ENCODE results near the gene MYRIP.
"Not testable (repeated sequence)": the region's sequence is repeated elsewhere in the genome, so short reads cannot be mapped to it uniquely, and the experiment has no call there.

The MYRIP gene

DNA sequence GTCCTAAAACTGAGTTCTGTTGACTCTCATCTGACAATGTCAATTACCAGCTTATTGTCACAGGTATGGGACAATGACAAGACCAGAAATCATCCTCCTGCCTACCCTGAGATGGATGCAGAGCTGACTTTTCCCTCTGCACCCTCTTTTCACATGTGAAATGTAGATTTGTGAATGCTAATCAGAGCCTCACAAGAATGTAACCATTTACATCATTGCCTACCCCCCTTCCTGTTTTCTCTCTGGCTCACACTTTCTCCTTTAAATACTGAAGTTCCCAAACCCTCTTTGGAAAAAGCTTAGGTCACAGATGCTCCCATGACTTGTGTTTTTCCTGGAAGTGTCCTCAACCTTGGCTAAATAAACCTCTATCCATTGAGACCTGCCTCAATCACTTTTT is 228.2 kb downstream of the MYRIP start:
- DNase-seq (ENCODE audit: low read depth) = no peak

DNA sequence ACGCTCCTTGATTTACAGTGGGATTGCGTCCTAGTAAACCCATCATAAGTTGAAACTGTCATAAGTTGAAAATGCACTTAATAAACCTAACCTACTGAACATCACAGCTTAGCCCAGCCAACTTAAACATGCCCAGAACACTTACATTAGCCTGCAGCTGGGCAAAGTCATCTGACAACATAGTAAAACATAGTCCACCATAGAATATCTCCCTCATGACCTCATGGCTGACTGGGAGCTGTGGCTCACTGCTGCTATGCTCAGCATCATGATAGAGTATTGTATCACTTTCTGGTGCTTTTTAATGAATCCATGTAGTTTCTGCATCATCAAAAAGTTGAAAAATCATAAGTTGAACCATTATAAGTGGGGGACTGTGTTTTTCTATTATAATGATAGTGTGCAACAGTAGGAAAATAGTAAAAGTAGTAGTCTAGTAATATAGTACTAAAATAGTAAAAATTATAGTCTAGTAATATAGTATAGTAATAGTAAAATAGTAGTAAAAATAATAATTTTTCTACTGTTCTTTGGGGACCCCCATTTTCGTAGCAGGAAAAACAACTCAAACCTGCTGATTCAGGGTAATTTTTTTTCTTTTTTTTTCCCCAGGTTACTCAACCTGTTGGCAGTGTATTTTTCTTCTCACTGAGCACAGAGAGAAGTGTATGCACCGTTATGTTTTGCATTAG is 233.5 kb downstream of the MYRIP start:
- DNase-seq (ENCODE audit: low read depth) = no peak

DNA sequence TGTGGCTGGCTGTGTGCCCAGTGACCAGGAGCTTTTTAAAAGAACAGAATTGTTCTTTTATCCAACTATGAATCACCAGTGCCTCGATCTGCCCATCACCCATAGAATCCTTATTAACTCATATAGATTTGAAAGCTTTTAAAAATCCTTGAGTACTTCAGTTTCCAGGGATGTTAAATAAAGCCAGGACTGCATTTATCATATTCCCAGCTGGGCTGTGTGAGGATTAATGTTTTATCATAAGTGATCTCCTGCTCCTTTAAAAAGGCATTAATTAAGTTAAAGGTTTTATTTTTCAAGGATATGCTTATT is 234.0 kb downstream of the MYRIP start:
- DNase-seq (ENCODE audit: low read depth) = no peak

DNA sequence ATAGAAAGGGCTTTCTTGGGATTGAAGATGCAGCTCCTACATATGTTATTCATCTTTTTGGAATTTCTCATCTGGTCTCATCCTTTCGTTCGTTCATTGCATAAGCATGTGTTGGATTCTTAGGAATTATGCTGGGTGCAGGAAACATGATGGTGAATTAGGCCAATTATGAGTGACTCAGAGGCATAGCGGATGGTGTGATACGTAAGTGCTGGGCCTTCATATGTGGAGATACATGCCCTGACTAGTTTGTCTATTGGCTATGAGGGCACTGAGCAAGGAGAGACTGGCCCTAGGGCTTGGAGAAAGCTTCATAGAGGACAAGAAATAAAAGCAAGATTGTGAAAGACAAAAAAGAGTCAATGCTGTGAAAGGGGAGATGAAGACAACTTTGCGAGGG is 235.1 kb downstream of the MYRIP start:
- no peak for DNase-seq (ENCODE audit: low read depth)

DNA sequence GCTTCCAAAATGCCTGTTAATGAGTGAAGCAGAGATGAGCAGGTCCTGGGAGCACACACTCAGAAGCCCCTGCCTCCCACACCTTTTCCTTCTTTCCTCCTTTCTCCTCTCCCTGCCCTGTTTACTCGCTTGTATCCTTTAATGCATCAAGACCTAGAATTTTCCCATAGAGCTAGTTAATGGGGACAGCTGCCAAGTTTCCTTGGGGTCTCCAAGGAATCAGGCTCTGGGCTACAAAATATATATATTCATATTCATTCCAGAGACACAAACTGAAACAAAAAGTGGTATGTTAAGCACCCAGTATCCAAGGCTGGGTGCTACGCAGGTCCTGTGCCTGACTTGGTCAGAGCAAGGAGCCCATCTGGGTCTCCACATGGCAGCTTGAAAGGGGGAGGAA is 235.6 kb downstream of the MYRIP start:
- no peak for DNase-seq (ENCODE audit: low read depth)

DNA sequence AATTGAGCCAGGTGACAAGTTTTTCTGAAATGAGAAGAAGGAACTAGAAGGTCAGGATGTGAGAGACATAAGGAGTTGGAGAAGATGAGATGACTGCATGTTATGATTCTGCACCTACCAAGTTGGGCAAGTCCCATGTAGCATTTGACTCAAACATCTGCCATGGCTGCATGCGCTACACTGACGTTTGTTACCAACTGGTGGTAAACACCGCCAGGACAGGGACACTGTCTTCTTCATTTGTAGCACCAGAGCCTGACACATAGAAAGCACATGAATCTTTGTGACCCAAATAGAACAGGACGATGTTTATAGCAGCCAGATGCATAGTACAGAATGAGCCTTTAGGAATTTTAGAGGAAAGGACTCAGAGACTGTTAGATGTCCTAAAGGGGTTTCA is 236.7 kb downstream of the MYRIP start:
- DNase-seq (ENCODE audit: low read depth) = no peak

DNA sequence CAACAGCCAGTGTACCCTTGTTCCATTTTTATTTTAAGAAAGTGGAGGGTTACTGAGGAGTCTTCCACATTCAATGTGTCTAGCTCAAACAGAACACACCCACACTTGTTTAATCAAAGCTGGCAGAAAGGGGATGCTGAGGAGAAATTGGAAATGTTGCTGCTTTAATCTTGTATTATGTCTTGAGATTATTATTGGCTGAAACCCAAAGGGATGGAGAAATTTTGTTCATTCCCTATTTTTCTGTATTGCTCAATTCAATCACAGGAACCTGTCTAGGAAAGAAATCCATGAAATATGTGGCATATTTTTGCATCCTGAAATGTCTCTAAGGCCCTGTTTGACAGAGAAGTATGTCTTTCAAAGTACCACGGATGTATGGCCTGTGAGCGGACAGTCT is 238.0 kb downstream of the MYRIP start:
- DNase-seq (ENCODE audit: low read depth) = no peak

DNA sequence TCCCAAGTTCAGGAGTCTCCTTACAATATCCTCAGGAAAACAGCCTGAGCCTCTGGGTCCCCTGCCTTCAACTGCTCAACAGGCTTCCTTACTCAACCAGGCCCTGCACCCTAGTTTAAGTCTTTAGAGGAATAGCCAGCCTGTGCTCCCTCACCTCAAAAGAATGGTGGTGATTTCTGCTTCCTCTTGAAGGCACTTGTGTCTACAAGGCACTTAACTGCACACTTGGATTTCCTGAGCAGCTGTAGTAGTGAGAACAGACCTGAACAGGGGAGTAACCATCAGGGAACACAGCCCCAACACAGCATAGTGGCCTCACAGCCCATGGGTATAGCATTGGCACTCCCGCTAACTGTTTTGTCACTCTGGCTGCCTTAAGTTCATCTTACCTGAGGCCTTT is 244.3 kb downstream of the MYRIP start:
- no peak for DNase-seq (ENCODE audit: low read depth)

DNA sequence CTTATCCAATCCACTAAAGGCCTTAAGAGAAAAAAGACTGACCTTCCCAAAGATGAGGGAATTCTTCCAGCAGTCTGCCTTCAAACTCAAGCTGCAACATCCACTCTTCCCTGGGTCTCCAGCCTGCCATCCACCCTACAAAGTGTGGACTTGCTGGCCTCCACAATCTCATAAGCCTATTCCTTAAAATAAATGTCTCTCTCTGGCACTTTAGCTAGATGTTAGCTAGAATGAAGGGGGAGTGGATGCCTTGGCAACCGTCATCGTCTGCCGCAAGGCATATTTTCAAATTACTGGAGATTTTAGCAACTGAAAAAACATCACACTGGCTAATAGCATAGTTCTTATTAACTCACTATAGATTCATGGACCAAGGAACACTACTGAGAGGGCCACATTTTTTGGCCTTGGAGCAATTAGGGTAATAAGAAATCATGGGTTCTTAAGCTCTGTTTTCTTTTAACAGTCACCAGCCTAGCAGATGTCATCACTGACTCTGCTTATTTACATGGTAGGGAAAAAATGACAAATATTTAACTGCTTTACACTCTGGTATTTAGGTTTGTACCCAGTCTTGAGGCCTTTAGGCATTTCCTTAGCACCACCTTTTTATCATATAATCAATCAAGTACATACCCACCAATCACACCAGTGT is 245.3 kb downstream of the MYRIP start:
- DNase-seq (ENCODE audit: low read depth) = no peak

DNA sequence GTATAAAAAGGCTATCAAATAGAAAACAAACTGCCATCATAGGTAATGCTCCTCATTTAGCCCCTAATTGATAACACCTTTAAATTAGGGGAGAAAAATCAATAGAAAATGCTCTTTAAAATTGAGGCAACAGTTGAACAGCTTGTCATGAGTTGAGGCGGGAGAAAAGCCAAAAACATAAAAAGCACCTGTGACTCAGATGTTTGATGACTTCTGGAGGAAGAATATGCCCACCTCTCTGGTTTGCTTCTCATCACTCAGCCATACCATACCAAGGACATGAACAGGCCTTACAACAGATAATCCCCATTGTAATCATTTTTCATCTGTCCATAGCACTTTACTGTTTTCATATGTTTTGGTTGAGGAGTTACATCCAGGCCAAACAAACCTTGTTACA is 246.0 kb downstream of the MYRIP start:
- DNase-seq (ENCODE audit: low read depth) = no peak

DNA sequence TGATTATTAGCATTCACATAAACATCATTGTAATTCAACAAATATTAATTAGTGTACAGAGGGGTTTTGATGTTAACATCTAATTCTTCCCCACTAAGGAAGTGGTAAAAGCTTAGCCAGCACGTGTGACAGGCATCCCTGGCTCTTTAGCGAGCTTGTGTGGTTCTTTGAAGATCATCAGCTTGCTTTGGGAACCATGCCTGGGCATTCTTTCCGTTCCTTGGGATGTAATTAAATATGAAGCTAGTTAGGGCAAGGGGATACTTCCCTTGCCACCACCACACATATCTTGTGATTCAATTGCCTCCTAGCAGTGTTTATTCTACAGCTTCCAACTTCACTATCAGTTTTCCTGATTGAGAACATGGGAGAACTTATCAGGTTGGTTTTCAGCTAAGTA is 246.5 kb downstream of the MYRIP start:
- DNase-seq (ENCODE audit: low read depth) = no peak

DNA sequence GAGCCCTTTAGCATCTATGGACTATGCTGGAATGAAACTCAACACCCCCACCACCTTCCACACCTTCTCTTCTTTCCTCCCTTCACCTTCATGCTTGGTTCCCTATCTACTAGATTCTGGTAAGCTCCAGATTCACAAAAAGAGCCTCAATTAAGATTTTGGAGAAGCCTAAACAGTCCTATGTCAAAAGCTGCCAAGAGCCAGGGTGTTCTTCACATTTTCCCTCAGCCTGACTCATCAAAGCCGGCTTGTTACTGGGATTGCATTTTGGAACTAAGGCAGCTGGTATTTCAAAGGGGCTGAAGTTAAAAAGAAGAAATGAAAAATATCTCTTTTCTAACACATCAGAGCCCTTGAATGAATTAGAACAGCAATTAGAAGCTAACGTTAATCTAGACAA is 247.7 kb downstream of the MYRIP start:
- DNase-seq (ENCODE audit: low read depth) = no peak

DNA sequence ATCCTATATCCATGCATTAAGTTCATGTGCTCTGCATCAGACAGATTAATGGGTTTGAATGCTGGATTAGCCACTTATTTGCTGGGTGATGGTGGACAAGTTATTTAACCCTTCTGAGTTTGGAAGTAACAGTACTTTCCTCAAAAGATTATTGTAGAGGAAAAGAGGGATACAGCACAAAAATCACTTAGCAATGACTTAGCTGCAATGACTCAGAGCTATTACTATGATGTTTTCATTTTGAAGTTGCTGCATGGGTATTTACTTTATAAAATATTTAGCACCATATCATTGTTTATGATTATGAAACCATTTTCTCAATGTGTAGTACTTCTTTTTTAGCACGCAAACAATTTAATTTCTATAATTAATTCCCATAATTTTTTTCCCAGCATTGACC is 248.4 kb downstream of the MYRIP start:
- DNase-seq (ENCODE audit: low read depth) = no peak

DNA sequence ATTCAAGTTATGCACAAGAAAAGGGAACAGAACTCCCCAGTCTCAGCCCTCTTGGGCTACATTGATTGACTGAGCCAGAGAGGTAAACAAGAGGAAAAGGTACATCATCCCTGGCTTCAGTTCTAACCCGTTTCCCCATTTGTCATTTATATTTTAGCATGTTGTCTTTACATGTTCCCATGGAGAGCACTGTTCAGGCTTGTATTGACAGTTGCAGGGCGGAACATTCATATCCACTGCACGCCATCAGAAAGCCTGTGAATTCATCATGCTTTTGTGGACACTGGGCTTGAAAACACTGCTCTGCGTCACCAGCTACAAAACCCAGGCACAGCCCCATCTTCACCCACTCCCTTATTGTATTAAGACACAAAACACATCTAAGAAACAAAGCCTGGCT is 259.2 kb downstream of the MYRIP start:
- no peak for DNase-seq (ENCODE audit: low read depth)

DNA sequence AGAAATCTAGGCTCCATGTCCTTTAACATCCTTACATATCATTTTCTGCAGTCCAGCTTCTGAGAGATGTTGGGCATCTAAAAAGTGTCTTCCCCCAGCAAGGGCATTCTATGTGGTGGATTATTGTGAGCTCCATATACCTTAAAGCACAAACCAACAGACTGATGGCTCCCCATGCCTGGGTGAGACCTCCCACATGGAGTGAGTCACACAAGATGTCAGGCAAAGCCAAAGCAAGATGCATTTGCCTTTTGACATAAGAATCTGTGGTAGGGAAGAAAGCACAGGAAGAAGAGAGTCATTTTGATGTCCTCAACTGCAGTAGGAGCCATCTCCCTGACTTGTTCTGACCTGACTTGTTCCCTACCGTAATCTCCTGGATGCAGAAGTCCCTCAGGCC is 261.4 kb downstream of the MYRIP start:
- no peak for DNase-seq (ENCODE audit: low read depth)

DNA sequence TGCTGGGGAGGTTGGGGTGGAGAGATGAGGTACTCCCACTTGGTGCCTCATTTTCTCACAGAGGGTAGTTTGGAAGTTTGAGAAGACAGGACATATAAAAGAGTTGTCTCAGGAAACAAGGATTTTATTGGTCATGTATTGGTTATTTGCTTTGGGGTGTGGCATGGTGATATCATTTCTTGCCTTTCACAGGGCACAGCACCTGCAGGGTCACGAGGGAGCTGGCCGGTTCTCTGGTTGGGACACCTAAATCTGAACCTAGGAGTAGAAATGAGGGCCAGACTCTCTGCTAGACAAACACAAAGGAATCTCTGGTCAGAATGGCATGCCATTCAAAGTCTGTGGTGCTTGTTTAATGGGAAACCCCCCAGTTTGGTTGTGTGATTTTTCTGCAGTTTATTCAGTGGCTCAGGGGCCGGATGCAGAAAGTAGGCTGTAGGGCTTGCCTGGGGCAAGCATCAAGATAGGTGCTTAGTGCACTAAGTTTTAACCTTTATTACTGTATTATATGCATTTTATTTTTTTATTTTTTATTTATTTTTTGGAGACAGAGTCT is 262.4 kb downstream of the MYRIP start:
- no peak for DNase-seq (ENCODE audit: low read depth)

DNA sequence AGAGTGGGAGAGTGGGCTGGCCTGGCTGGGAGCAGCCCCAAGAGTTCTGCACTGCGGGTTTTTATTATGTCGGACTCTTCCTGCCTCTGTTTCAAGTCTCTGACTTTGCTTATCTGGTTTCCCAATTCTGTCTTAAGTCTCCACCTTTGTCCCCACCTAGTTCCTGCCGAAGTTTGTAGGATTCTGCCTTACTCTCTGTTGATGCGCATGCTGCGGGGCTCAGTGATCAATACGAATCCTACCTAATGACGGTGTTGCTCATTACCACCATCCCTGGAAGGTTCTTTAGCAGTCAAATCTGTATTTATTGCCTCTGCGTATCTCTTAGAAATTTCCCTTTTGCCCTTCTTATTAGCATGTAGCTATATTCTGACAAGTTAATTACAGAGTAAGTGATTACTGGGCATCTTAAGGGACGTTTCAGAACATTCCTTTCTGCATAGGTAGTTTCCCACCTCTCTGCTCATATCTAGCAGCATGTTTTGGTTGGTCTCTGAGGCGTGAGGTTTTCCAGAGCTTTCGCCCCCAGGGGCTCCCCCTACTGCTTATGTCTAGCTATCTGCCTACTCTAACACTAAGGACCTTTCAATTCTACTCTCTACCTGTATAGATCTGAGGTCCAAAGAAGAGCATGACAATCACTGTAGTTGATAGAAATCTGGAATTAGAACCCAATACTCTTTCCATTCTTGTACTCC is 264.1 kb downstream of the MYRIP start:
- no peak for DNase-seq (ENCODE audit: low read depth)

DNA sequence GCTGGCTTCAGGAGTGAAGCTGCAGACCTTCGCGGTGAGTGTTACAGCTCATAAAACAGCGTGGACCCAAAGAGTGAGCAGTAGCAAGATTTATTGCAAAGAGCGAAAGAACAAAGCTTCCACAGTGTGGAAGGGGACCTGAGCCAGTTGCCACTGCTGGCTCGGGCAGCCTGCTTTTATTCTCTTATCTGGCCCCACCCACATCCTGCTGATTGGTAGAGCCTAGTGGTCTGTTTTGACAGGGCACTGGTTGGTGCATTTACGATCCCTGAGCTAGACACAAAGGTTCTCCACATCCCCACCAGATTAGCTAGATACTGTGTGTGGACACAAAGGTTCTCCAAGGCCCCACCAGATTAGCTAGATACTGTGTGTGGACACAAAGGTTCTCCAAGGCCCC is 267.7 kb downstream of the MYRIP start:
- DNase-seq (ENCODE audit: low read depth) = not testable (repeated sequence)

DNA sequence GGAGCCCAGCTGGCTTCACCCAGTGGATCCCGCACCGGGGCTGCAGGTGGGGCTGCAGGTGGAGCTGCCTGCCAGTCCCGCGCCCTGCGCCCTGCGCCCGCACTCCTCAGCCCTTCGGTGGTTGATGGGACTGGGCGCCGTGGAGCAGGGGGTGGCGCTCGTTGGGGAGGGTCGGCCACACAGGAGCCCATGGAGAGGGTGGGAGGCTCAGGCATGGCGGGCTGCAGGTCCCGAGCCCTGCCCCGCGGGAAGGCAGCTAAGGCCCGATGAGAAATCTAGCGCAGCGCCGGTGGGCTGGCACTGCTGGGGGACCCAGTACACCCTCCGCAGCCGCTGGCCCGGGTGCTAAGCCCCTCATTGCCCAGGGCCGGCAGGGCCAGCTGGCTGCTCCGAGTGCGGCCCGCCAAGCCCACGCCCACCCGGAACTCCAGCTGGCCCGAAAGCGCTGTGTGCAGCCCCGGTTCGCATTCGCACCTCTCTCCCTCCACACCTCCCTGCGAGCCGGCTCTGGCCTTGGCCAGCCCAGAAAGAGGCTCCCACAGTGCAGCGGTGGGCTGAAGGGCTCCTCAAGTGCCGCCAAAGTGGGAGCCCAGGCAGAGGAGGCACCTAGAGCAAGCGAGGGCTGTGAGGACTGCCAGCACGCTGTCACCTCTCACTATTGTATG is 268.6 kb downstream of the MYRIP start:
- DNase-seq (ENCODE audit: low read depth) = not testable (repeated sequence)

DNA sequence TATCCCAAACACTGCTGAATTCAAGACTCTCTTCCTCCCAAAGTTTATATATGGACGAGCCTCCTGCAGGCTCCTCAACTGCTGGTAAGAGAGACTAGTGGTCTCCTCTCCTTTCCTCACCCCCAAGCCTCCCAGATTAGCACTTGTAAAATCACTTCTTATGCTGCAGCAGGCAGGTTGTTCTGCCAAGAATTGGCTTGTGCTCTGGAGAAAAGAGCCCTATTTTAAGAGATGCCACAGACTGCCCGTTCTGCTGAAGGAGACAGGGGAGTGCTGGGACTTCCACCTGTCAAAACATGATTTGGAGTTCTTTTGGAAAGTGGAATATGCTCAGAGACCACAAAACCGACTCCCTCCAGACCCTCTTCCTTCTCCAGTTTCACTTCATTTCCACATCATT is 269.2 kb downstream of the MYRIP start:
- no peak for DNase-seq (ENCODE audit: low read depth)

DNA sequence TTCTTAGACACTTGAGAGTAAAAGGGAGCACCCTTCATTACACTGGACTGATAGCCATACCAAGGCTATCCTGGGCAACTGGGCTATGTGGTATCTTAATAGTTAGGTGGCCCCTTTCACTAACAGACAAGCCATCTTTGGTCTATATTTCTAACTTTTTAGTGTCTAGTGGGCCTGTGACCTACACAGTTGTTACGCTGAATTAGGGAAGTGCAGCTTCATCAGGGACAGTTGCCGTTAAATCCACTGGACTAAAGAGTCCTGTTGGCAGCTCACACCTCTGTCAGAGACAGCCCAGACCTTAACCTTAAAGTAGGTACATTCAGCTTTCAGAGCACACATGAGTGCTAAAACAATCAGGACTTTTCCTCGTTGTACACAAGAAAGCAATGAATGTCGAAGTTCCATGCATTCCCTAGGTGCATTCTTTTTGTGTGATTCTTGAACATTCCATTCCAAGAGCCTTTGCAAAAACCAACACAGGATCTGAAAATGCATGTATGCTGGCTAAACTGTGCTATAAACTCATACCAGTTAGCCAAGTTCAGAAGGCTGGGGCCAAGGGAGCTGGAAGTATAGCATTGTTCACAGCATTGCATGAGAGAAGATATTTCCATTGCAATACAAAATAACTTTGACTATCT is 269.9 kb downstream of the MYRIP start:
- DNase-seq (ENCODE audit: low read depth) = no peak

DNA sequence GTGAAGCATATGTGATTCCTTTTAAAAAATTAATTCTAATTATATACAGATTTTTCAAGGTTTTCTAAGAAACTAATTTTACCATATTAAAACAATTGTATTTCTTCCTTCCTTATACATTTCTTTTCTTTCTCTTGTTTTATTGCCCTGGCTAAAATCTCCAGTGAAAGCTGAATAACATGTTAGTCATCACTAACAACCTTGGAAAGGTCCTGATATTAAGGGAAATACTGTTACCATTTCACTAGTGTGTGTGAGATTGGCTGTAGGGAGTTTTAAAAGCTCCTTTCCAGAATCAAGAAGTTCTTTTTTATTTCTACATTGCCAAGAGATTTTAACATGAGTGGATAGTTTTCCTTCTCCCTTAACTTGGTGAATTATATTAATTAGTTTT is 270.4 kb downstream of the MYRIP start:
- DNase-seq (ENCODE audit: low read depth) = no peak

Data from stimulated activated CD8-positive, alpha-beta memory T cell treated with anti-CD3 and anti-CD28 coated beads, Interleukin-4, amount 100 ng/mL, for 24 hours (primary cell).